K562 (cell line): ENCODE data around the gene ITM2B. TPM values are rescaled to one million over a fixed set of nuclear protein-coding genes. Genes with fewer than 3 reads are reported as not detected.

Experiments
- ATAC-seq: fragments of 200-7000 bp; cut with Tn5 transposase; 3 replicates; pipeline ENCODE4 v1.9.1; 2020; ENCODE audit warnings: moderate library complexity
- BruUV-seq: library from RNA; stranded (reverse); fragments of 400-500 nt; replicated peaks from 2 replicates; lab custom pipeline; 2021; lab: Mats Ljungman, UMichigan
- CTCF ChIA-PET: fragments of 300-600 bp; formaldehyde crosslinking; extraction: SDS; loops from one replicate; lab custom pipeline; 2021; ENCODE audit warnings: low intra/inter-chr PET ratio; lab: Yijun Ruan, JAX
- POLR2A ChIA-PET: fragments of 300-600, 350-650 bp; sonication (Branson Sonifier 250); formaldehyde crosslinking; extraction: SDS; loops from one replicate; lab custom pipeline; 2021; ENCODE audit warnings: antibody characterized with exemption, inconsistent platforms; lab: Yijun Ruan, JAX
- DNase-seq, 4 experiments: peaks; one replicate each; pipeline versions ENCODE4 v3.0.0 to v3.0.0-alpha.2; 2011 to 2018; ENCODE audit warnings: low spot score in 3 of 4, mixed read lengths in 3 of 4; ENCODE audit errors: extremely low read depth in 1 of 4
- FAIRE-seq: peaks from 2 replicates; lab custom pipeline; 2011; peaks lifted over from hg19 to GRCh38; lab: Jason Lieb, UNC
- H2AFZ ChIP-seq: 2 replicates; pipeline ENCODE4 v1.6.0; 2011; ENCODE audit warnings: low read depth, low read length, control low read depth, inconsistent platforms
- H3K27ac ChIP-seq: fragments of 200-600 bp; 3 replicates; pipeline ENCODE4 v1.8.0; 2011; ENCODE audit warnings: low read depth, mild to moderate bottlenecking, control low read depth, inconsistent platforms, low read length, moderate library complexity, mixed read lengths; ENCODE audit errors: extremely low read depth
- H3K27me3 ChIP-seq, 2 experiments: fragments of 300-600 bp in 1 of 2; 2 replicates in 1 of 2; 3 replicates in 1 of 2; pipeline versions ENCODE4 v1.6.0 to v1.8.0; 2011; ENCODE audit warnings: inconsistent platforms in 2 of 2, low read length in 2 of 2, mild to moderate bottlenecking in 1 of 2, mixed read lengths in 1 of 2, moderate library complexity in 1 of 2; ENCODE audit not compliant: control insufficient read depth in 2 of 2, insufficient read depth in 2 of 2
- H3K36me3 ChIP-seq: fragments of 300-600 bp; 3 replicates; pipeline ENCODE4 v1.8.0; 2011; ENCODE audit warnings: mild to moderate bottlenecking, low read length, inconsistent platforms; ENCODE audit not compliant: control insufficient read depth, insufficient read depth
- H3K4me1 ChIP-seq, 2 experiments: fragments of 200-600 bp in 1 of 2; replicated peaks in 1 of 2; 2 replicates in 1 of 2; 3 replicates in 1 of 2; pipeline versions ENCODE4 v1.5.1 to v1.8.0; 2011; ENCODE audit warnings: inconsistent platforms in 2 of 2, low read length in 2 of 2, mild to moderate bottlenecking in 1 of 2, mixed read lengths in 1 of 2, moderate library complexity in 1 of 2; ENCODE audit not compliant: control insufficient read depth in 2 of 2, insufficient read depth in 2 of 2
- H3K4me2 ChIP-seq: 2 replicates; pipeline ENCODE4 v1.6.1; 2011; ENCODE audit warnings: low read length, control low read depth, inconsistent platforms, mixed read lengths; ENCODE audit not compliant: insufficient read depth
- H3K4me3 ChIP-seq: fragments of 200-600 bp; sonication (generic), shearing (Covaris generic); 2 replicates; pipeline ENCODE4 v1.5.1; 2016; ENCODE audit warnings: control low read depth, inconsistent platforms
- H3K79me2 ChIP-seq: fragments of 200-600 bp; 3 replicates; pipeline ENCODE4 v1.8.0; 2011; ENCODE audit warnings: low read length, inconsistent platforms; ENCODE audit not compliant: control insufficient read depth, insufficient read depth
- H3K9ac ChIP-seq, 2 experiments: 2 replicates each; pipeline versions ENCODE4 v1.6.0 to v1.6.1; 2011; ENCODE audit warnings: low read depth in 2 of 2, low read length in 2 of 2, control low read depth in 1 of 2, inconsistent platforms in 1 of 2, mild to moderate bottlenecking in 1 of 2, mixed read lengths in 1 of 2; ENCODE audit not compliant: insufficient read depth in 1 of 2
- H3K9me1 ChIP-seq: one replicate; pipeline ENCODE4 v1.6.0; 2011; ENCODE audit warnings: inconsistent platforms, mild to moderate bottlenecking, low read length, moderate library complexity; ENCODE audit not compliant: control insufficient read depth, insufficient read depth
- H3K9me3 ChIP-seq: replicated peaks from 2 replicates; pipeline ENCODE4 v1.5.1; 2011; ENCODE audit warnings: low read depth, low read length, inconsistent platforms; ENCODE audit not compliant: control insufficient read depth, insufficient read depth
- H4K20me1 ChIP-seq: replicated peaks from 2 replicates; pipeline ENCODE4 v1.6.1; 2011; ENCODE audit warnings: low read length, inconsistent platforms, mixed read lengths; ENCODE audit not compliant: control insufficient read depth, insufficient read depth
- MTA3 ChIP-seq: fragments of 450-650 bp; formaldehyde crosslinking; IDR thresholded peaks from 2 replicates; pipeline ENCODE4 v1.6.1; 2017; ENCODE audit warnings: mild to moderate bottlenecking, borderline replicate concordance
- ZBTB1 ChIP-seq: sonication (generic); formaldehyde crosslinking; IDR thresholded peaks from 2 replicates; pipeline ENCODE4 v1.8.1; 2023; ENCODE audit warnings: missing genetic modification reagents, low read depth, mild to moderate bottlenecking, borderline replicate concordance
- ZNF232 ChIP-seq: sonication (generic); formaldehyde crosslinking; IDR thresholded peaks from 2 replicates; pipeline ENCODE4 v1.8.0; 2022; ENCODE audit warnings: mild to moderate bottlenecking, missing genetic modification reagents
- ZNF445 ChIP-seq: fragments of 250-450 bp; sonication (Bioruptor Pico); IDR thresholded peaks from 2 replicates; pipeline ENCODE4 v1.4.0; 2020; ENCODE audit warnings: low read depth, mild to moderate bottlenecking, moderate library complexity
- WGBS: fragments of 100-300 bp; shearing (Covaris generic); methylation state at CpG from one replicate; pipeline ENCODE4 v1.1.6; 2016; ENCODE audit warnings: low coverage, mixed read lengths; ENCODE audit not compliant: insufficient coverage; ENCODE audit errors: missing lambda C conversion rate; 5-methylcytosine and 5-hydroxymethylcytosine counted together
- in situ Hi-C: fragments of 300-500 bp; cut with MboI; formaldehyde crosslinking; loops from 4 replicates; pipeline ENCODE4 v1.15.0; 2018; ENCODE audit warnings: inconsistent platforms, mixed read lengths
- intact Hi-C: fragments of 100-400 bp; cut with micrococcal nuclease; formaldehyde crosslinking; loops from 2 replicates; pipeline ENCODE4 v1.14.2; 2022
- polyA plus RNA-seq, 8 experiments: library from polyadenylated mRNA; depleted of rRNA in 4 of 8; stranded (reverse) in 5 of 8; unstranded in 3 of 8; fragments of >200 nt; fragmentation: Nextera tagmentation in 2 of 8; fragmentation: Illumina TruSeq in 1 of 8; extraction: Ambion mirVana in 2 of 8; extraction: Trizol in 1 of 8; gene quantifications; 2 replicates each; pipeline versions ENCODE4 v1.2.1 to v1.2.3, GENCODE V29; 2011 to 2014; ENCODE audit warnings: inconsistent platforms in 1 of 8, missing spikeins in 1 of 8
- total RNA-seq, 7 experiments: library from RNA; depleted of rRNA in 6 of 7; stranded (reverse); fragments of >200 nt in 6 of 7; fragmentation: Illumina TruSeq in 2 of 7; extraction: Trizol in 2 of 7; gene quantifications; 2 replicates each; pipeline versions ENCODE4 v1.2.1 to v1.2.3, GENCODE V29; 2011 to 2021; ENCODE audit warnings: low replicate concordance in 1 of 7
- TF ChIP-seq, protein P1 (sequence below): sonication (generic); formaldehyde crosslinking; IDR thresholded peaks from 2 replicates; pipeline ENCODE4 v1.8.0; 2023; ENCODE audit warnings: missing genetic modification reagents, mild to moderate bottlenecking, borderline replicate concordance
- TF ChIP-seq, protein P2 (sequence below): sonication (generic); IDR thresholded peaks from 2 replicates; pipeline ENCODE4 v1.6.1; 2016
- TF ChIP-seq, protein P3 (sequence below): fragments of 450-650 bp; formaldehyde crosslinking; IDR thresholded peaks from 2 replicates; pipeline ENCODE4 v1.4.0; 2022; ENCODE audit warnings: mild to moderate bottlenecking, moderate library complexity
- TF ChIP-seq, protein P4 (sequence below): fragments of 450-650 bp; IDR thresholded peaks from 2 replicates; pipeline ENCODE4 v1.6.1; 2017; ENCODE audit warnings: antibody characterized with exemption

Gene ITM2B
- total and polyA plus RNA-seq, 9 of the 15 experiments (the other 6 are each of a cell fraction or from before 2014, with no cell fraction given): 22.0 to 83.8 (median 45.0) TPM

DNA sequence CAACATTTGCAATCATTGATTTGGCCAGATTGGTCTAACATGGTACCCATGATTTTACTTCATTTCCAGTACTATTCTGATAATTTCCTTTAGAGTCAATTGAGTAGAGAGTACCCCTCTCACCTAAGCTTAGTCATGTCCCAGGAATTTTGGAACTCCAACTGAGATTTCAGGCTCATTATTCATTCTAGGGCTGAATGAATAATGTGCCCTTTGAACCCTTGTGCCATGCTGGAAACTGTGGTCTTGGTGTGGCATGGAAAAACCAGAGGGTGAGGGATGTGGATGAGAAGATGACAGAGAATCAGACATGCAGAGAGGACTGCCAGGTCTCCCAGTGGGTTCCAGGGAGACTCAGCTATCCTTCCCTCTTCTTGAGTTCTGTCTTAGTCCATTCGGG, 30.2 kb downstream of the ITM2B start:
- Histone ChIP-seq H3K4me1 (no peaks in the 10 kb centered on the region), H3K9me1 (no peaks in the 10 kb centered on the region), H3K9me3 (no peaks in the 10 kb centered on the region), H3K4me3 (no peak overlapping the region), H3K27ac (no peak overlapping the region), H3K9ac (no peak overlapping the region), H3K36me3 (peaks cover 26% of the 10 kb centered on the region; the same call in 1 of the 3 replicates), H3K79me2 (no peaks in the 10 kb centered on the region), H4K20me1 (no peaks in the 10 kb centered on the region), H3K4me2 (no peak overlapping the region), H2AFZ (no peak overlapping the region), H3K27me3 (no peaks in the 10 kb centered on the region)
- ChIA-PET CTCF (no interaction called here), POLR2A (interaction anchor here (0.9 kb wide), 1 partner anchor 10 kb away, joined by 3 read pairs; no protein-coding TSS in a partner anchor)
- no CpG with 5 or more reads among the region's 1 CpG for WGBS
- ATAC-seq (no peak), FAIRE-seq (no peak), DNase-seq (no peak)
- intact Hi-C loops (no loop called here), in situ Hi-C loops (no loop called here)
- no TSS peak for BruUV-seq
- TF ChIP-seq ZNF445 (CRISPR knock-in tag) (no peak), ZNF232 (CRISPR knock-in tag) (no peak), ZBTB1 (CRISPR knock-in tag) (no peak), MTA3 (no peak)
- TF ChIP-seq, protein P1, sequence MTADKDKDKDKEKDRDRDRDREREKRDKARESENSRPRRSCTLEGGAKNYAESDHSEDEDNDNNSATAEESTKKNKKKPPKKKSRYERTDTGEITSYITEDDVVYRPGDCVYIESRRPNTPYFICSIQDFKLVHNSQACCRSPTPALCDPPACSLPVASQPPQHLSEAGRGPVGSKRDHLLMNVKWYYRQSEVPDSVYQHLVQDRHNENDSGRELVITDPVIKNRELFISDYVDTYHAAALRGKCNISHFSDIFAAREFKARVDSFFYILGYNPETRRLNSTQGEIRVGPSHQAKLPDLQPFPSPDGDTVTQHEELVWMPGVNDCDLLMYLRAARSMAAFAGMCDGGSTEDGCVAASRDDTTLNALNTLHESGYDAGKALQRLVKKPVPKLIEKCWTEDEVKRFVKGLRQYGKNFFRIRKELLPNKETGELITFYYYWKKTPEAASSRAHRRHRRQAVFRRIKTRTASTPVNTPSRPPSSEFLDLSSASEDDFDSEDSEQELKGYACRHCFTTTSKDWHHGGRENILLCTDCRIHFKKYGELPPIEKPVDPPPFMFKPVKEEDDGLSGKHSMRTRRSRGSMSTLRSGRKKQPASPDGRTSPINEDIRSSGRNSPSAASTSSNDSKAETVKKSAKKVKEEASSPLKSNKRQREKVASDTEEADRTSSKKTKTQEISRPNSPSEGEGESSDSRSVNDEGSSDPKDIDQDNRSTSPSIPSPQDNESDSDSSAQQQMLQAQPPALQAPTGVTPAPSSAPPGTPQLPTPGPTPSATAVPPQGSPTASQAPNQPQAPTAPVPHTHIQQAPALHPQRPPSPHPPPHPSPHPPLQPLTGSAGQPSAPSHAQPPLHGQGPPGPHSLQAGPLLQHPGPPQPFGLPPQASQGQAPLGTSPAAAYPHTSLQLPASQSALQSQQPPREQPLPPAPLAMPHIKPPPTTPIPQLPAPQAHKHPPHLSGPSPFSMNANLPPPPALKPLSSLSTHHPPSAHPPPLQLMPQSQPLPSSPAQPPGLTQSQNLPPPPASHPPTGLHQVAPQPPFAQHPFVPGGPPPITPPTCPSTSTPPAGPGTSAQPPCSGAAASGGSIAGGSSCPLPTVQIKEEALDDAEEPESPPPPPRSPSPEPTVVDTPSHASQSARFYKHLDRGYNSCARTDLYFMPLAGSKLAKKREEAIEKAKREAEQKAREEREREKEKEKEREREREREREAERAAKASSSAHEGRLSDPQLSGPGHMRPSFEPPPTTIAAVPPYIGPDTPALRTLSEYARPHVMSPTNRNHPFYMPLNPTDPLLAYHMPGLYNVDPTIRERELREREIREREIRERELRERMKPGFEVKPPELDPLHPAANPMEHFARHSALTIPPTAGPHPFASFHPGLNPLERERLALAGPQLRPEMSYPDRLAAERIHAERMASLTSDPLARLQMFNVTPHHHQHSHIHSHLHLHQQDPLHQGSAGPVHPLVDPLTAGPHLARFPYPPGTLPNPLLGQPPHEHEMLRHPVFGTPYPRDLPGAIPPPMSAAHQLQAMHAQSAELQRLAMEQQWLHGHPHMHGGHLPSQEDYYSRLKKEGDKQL (CRISPR knock-in tag): no peak
- TF ChIP-seq, protein P2, sequence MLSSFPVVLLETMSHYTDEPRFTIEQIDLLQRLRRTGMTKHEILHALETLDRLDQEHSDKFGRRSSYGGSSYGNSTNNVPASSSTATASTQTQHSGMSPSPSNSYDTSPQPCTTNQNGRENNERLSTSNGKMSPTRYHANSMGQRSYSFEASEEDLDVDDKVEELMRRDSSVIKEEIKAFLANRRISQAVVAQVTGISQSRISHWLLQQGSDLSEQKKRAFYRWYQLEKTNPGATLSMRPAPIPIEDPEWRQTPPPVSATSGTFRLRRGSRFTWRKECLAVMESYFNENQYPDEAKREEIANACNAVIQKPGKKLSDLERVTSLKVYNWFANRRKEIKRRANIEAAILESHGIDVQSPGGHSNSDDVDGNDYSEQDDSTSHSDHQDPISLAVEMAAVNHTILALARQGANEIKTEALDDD: no peak
- TF ChIP-seq, protein P3, sequence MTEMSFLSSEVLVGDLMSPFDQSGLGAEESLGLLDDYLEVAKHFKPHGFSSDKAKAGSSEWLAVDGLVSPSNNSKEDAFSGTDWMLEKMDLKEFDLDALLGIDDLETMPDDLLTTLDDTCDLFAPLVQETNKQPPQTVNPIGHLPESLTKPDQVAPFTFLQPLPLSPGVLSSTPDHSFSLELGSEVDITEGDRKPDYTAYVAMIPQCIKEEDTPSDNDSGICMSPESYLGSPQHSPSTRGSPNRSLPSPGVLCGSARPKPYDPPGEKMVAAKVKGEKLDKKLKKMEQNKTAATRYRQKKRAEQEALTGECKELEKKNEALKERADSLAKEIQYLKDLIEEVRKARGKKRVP (CRISPR knock-in tag): no peak
- TF ChIP-seq, protein P4, sequence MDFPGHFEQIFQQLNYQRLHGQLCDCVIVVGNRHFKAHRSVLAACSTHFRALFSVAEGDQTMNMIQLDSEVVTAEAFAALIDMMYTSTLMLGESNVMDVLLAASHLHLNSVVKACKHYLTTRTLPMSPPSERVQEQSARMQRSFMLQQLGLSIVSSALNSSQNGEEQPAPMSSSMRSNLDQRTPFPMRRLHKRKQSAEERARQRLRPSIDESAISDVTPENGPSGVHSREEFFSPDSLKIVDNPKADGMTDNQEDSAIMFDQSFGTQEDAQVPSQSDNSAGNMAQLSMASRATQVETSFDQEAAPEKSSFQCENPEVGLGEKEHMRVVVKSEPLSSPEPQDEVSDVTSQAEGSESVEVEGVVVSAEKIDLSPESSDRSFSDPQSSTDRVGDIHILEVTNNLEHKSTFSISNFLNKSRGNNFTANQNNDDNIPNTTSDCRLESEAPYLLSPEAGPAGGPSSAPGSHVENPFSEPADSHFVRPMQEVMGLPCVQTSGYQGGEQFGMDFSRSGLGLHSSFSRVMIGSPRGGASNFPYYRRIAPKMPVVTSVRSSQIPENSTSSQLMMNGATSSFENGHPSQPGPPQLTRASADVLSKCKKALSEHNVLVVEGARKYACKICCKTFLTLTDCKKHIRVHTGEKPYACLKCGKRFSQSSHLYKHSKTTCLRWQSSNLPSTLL: no peak
